Measurements from ENCODE around the gene RAP1A.

DNA sequence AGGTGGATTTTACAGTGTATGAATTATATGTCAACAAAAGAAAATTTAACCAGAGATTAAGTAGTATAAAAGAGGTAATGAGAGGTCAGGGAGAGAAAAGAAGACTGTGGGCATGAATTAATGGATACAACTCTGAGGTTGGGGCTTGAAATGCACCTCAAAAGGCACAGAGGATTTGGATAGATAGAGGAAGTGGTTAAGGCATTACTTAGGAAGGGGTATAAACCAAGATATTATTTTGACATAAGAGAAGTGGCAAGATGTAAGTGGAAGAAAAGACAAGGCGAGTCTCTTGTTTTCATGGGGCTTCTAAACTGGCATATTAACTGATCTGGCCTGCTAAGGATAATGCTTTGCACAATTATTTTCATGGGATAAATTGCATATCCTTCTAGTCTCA, 34.1 kb downstream of the RAP1A start:
- TF ChIP-seq, protein P1, sequence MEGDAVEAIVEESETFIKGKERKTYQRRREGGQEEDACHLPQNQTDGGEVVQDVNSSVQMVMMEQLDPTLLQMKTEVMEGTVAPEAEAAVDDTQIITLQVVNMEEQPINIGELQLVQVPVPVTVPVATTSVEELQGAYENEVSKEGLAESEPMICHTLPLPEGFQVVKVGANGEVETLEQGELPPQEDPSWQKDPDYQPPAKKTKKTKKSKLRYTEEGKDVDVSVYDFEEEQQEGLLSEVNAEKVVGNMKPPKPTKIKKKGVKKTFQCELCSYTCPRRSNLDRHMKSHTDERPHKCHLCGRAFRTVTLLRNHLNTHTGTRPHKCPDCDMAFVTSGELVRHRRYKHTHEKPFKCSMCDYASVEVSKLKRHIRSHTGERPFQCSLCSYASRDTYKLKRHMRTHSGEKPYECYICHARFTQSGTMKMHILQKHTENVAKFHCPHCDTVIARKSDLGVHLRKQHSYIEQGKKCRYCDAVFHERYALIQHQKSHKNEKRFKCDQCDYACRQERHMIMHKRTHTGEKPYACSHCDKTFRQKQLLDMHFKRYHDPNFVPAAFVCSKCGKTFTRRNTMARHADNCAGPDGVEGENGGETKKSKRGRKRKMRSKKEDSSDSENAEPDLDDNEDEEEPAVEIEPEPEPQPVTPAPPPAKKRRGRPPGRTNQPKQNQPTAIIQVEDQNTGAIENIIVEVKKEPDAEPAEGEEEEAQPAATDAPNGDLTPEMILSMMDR (IDR thresholded peaks at IDR 0.05 in 4 of 5, conservative IDR thresholded peaks at IDR 0.05 in 1 of 5), result no peak
- no peak for TF ChIP-seq POLR2A (IDR thresholded peaks at IDR 0.05)

Data from gastrocnemius medialis (tissue), 4 donors.